Smooth muscle cell of the umbilical artery (primary cell): ENCODE measurements around the gene KMT2C. TPM values are rescaled to one million over a fixed set of nuclear protein-coding genes. Genes with fewer than 3 reads are reported as not detected.

ENCODE experiments used
- total RNA-seq: library from RNA; depleted of rRNA; stranded (reverse); fragments of >200 nt; gene quantifications from 2 replicates; pipeline ENCODE4 v1.2.3, GENCODE V29; 2014

KMT2C gene
- total RNA-seq, result 29.4 and 43.4 TPM in 2 replicates

GRCh38 chr7:152435384-152436110 is at the start of gene KMT2C:
Gene KMT2C, minus strand, starts transcription at chr7:152436003. Its CDS starts 217 bp downstream, at chr7:152435786.

Other genes with a start within 250 kb of the KMT2C start
- gene XRCC2, start 240.1 kb upstream of the KMT2C start, total RNA-seq, result 0.30 and 1.8 TPM in 2 replicates